A549 (cell line): ENCODE results near the gene FOXO1. TPM values are rescaled to one million over a fixed set of nuclear protein-coding genes. Genes with fewer than 3 reads are reported as not detected.

Experiments
- ATAC-seq, 2 experiments: fragments of 200-7000 bp in 1 of 2; fragments of >200 bp in 1 of 2; cut with Nextera tagmentation in 1 of 2; cut with Tn5 transposase in 1 of 2; 3 replicates each; pipeline versions ENCODE4 v1.8.0 to v1.9.1; 2018 to 2020; ENCODE audit warnings: mild to moderate bottlenecking in 1 of 2, moderate library complexity in 1 of 2
- CTCF ChIA-PET: fragments of 300-600 bp; sonication (Branson Sonifier 250); formaldehyde crosslinking; extraction: SDS; loops from one replicate; lab custom pipeline; 2021; ENCODE audit warnings: antibody characterized with exemption, inconsistent platforms; lab: Yijun Ruan, JAX
- POLR2A ChIA-PET: fragments of 350-600 bp; formaldehyde crosslinking; extraction: SDS; loops from one replicate; lab custom pipeline; 2021; ENCODE audit warnings: antibody characterized with exemption, inconsistent platforms; lab: Yijun Ruan, JAX
- DNase-seq, 2 experiments: peaks; one replicate each; pipeline versions ENCODE4 v3.0.0 to v3.0.0-alpha.2; 2011 to 2016; ENCODE audit warnings: low read depth in 1 of 2, low spot score in 1 of 2
- FAIRE-seq: peaks from 2 replicates; lab custom pipeline; 2011; peaks lifted over from hg19 to GRCh38; lab: Jason Lieb, UNC
- H3K27ac ChIP-seq, 2 experiments: fragments of >200 bp; sonication (Bioruptor Twin); formaldehyde crosslinking; 3 replicates each; pipeline ENCODE4 v1.5.1; 2016 to 2017
- H3K4me1 ChIP-seq: fragments of >200 bp; sonication (Bioruptor Twin); formaldehyde crosslinking; 3 replicates; pipeline ENCODE4 v1.6.1; 2016
- H3K4me2 ChIP-seq: fragments of >200 bp; sonication (Bioruptor Twin); formaldehyde crosslinking; 3 replicates; pipeline ENCODE4 v1.6.1; 2016
- H3K4me3 ChIP-seq: fragments of >200 bp; sonication (Bioruptor Twin); formaldehyde crosslinking; 3 replicates; pipeline ENCODE4 v1.5.1; 2016
- H3K9me3 ChIP-seq: fragments of >200 bp; sonication (Bioruptor Twin); formaldehyde crosslinking; 3 replicates; pipeline ENCODE4 v1.6.1; 2016
- EP300 ChIP-seq, 2 experiments: fragments of >200 bp; sonication (Bioruptor Twin); formaldehyde crosslinking; IDR thresholded peaks; 2 replicates in 1 of 2; 3 replicates in 1 of 2; pipeline ENCODE4 v1.6.1; 2016 to 2017
- FOSL2 ChIP-seq, 2 experiments: fragments of 450-650 bp in 1 of 2; fragments of >200 bp in 1 of 2; sonication (Bioruptor Twin) in 1 of 2; formaldehyde crosslinking; IDR thresholded peaks; 2 replicates each; pipeline versions ENCODE4 v1.5.0 to v1.6.1; 2016 to 2020; ENCODE audit warnings: mild to moderate bottlenecking in 1 of 2, moderate library complexity in 1 of 2
- FOXS1 ChIP-seq: fragments of 250-450 bp; sonication (Bioruptor Pico); IDR thresholded peaks from 2 replicates; pipeline ENCODE4 v1.5.0; 2020; ENCODE audit warnings: mild to moderate bottlenecking, moderate library complexity
- HOXB5 ChIP-seq: fragments of 250-450 bp; sonication (Bioruptor Pico); IDR thresholded peaks from 2 replicates; pipeline ENCODE4 v1.5.0; 2020; ENCODE audit warnings: mild to moderate bottlenecking, moderate library complexity
- KDM5A ChIP-seq: fragments of 200-600 bp; sonication (generic); IDR thresholded peaks from 2 replicates; pipeline ENCODE4 v1.6.1; 2016; ENCODE audit warnings: antibody characterized with exemption, mild to moderate bottlenecking
- NPAS2 ChIP-seq: fragments of 250-450 bp; sonication (Bioruptor Pico); IDR thresholded peaks from 2 replicates; pipeline ENCODE4 v1.8.0; 2022; ENCODE audit warnings: mild to moderate bottlenecking, moderate library complexity, borderline replicate concordance
- POLR2AphosphoS2 ChIP-seq: conservative IDR thresholded peaks from 2 replicates; pipeline ENCODE4 v1.6.1; 2012; ENCODE audit warnings: low read length, improper control_type of control experiment, inconsistent platforms
- REST ChIP-seq: fragments of 200-600 bp; sonication (generic); IDR thresholded peaks from 2 replicates; pipeline ENCODE4 v1.6.1; 2016; ENCODE audit warnings: antibody characterized with exemption, mild to moderate bottlenecking, moderate library complexity
- RFX5 ChIP-seq: fragments of 450-650 bp; IDR thresholded peaks from 2 replicates; pipeline ENCODE4 v1.7.1; 2014; ENCODE audit warnings: antibody characterized with exemption, mild to moderate bottlenecking, moderate library complexity
- USF2 ChIP-seq: fragments of 450-650 bp; IDR thresholded peaks from 2 replicates; pipeline ENCODE4 v1.6.1; 2014; ENCODE audit warnings: antibody characterized with exemption
- ZNF302 ChIP-seq: fragments of 250-450 bp; sonication (Bioruptor Pico); IDR thresholded peaks from 2 replicates; pipeline ENCODE4 v1.9.0; 2021; ENCODE audit warnings: inconsistent platforms, mild to moderate bottlenecking, moderate library complexity
- WGBS: methylation state at CpG from one replicate; pipeline ENCODE4 v1.1.6; 2017; ENCODE audit errors: missing lambda C conversion rate; 5-methylcytosine and 5-hydroxymethylcytosine counted together
- polyA plus RNA-seq, 4 experiments: library from polyadenylated mRNA; depleted of rRNA in 3 of 4; stranded (reverse); fragments of >200 nt; fragmentation: RNase III in 1 of 4; extraction: RNeasy Plus Mini Kit Qiagen cat#74134 plus additional on column Dnase treatment in 1 of 4; gene quantifications; 2 replicates in 3 of 4; 3 replicates in 1 of 4; pipeline ENCODE4 v1.2.3, GENCODE V29; 2011 to 2017

Gene FOXO1
- polyA plus RNA-seq, 2 of the 4 experiments (the other 2 are of a cell fraction) = 2.2 to 3.6 TPM

GRCh38 chr13:40508767-40509342, 157.6 kb downstream of the FOXO1 start:
- DNase-seq = no peak
- CTCF ChIA-PET = no interaction called here
- no peaks in the 10 kb centered on the region for H3K9me3 ChIP-seq
- no peak for ATAC-seq
- POLR2A ChIA-PET = interaction anchor here (0.6 kb wide), 1 partner anchor 186 kb away, joined by 3 read pairs; no protein-coding TSS in a partner anchor
- no peak overlapping the region for H3K27ac ChIP-seq
- no peak overlapping the region for H3K4me3 ChIP-seq
- 88% methylated on average over 3 of the region's 3 CpGs for WGBS
- no peak for TF ChIP-seq KDM5A
- TF ChIP-seq NPAS2 (CRISPR knock-in tag) = no peak
- TF ChIP-seq RFX5 = no peak
- no peak for TF ChIP-seq HOXB5 (CRISPR knock-in tag)
- no peak for TF ChIP-seq FOXS1 (CRISPR knock-in tag)
- no peak for TF ChIP-seq EP300 (IDR thresholded peaks at IDR 0.05)
- no peak for TF ChIP-seq POLR2AphosphoS2
- H3K4me1 ChIP-seq = peaks cover 23% of the 10 kb centered on the region
- no peak overlapping the region for H3K4me2 ChIP-seq
- FAIRE-seq = no peak

GRCh38 chr13:40508127-40508526, 158.3 kb downstream of the FOXO1 start:
- ATAC-seq (peak in 1 of 2 experiments; percentile 13; a peak in 1 of 6 replicates), DNase-seq (peak in 1 of 2 experiments; percentile 51)
- no peak overlapping the region for H3K27ac ChIP-seq
- H3K4me1 ChIP-seq = peaks cover 30% of the 10 kb centered on the region
- no peak overlapping the region for H3K4me2 ChIP-seq
- no peak for TF ChIP-seq REST
- TF ChIP-seq, all 56 proteins: peak for 0
- Histone ChIP-seq H3K9me3 (no peaks in the 10 kb centered on the region), H3K4me3 (no peak overlapping the region)
- ChIA-PET POLR2A (no interaction called here), CTCF (interaction anchor here (1.4 kb wide), 1 partner anchor 160 kb away, joined by 3 read pairs; no protein-coding TSS in a partner anchor)
- WGBS = 52% methylated on average over 3 of the region's 3 CpGs
- FAIRE-seq = no peak

- ChIA-PET CTCF (interaction anchor here (1.4 kb wide), 1 partner anchor 161 kb away, joined by 3 read pairs; no protein-coding TSS in a partner anchor), POLR2A (no interaction called here)
- FAIRE-seq = no peak
- WGBS = 94% methylated on average over 11 of the region's 11 CpGs
- no peak for ATAC-seq
- no peak for DNase-seq
- TF ChIP-seq FOSL2 (IDR thresholded peaks at IDR 0.05) (no peak), FOSL2 (CRISPR knock-in tag; IDR thresholded peaks at IDR 0.05) (no peak), USF2 (no peak), ZNF302 (no peak)
- H3K4me3 ChIP-seq = no peak overlapping the region
- H3K9me3 ChIP-seq = no peaks in the 10 kb centered on the region
- no peak overlapping the region for H3K27ac ChIP-seq
- no peak overlapping the region for H3K4me2 ChIP-seq
- peaks cover 31% of the 10 kb centered on the region for H3K4me1 ChIP-seq
Observed at GRCh38 chr13:40506592-40507446, 159.6 kb downstream of the FOXO1 start.

Other genes starting within 250 kb of the FOXO1 start
- 17.7 and 30.3 TPM in 2 replicates for gene MRPS31, start 104.5 kb upstream of the FOXO1 start, polyA plus RNA-seq (2011; rRNA removed)
- 14.2 to 14.8 TPM (median 14.7 TPM) in 3 replicates for gene MRPS31, start 104.5 kb upstream of the FOXO1 start, polyA plus RNA-seq (2017; fragmentation: RNase III; extraction: RNeasy Plus Mini Kit Qiagen cat#74134 plus additional on column Dnase treatment)
- gene SLC25A15, start 123.0 kb upstream of the FOXO1 start, polyA plus RNA-seq (2011; rRNA removed) = 17.8 and 23.3 TPM in 2 replicates
- 14.0 to 17.2 TPM (median 14.1 TPM) in 3 replicates for gene SLC25A15, start 123.0 kb upstream of the FOXO1 start, polyA plus RNA-seq (2017; fragmentation: RNase III; extraction: RNeasy Plus Mini Kit Qiagen cat#74134 plus additional on column Dnase treatment)